Neural cell (in vitro differentiated cells): ENCODE data around the gene WDR37.

ENCODE experiments used
- EP300 ChIP-seq: fragments of 450-650 bp; conservative IDR thresholded peaks from 2 replicates; pipeline ENCODE4 v1.6.1; 2014; ENCODE audit warnings: antibody characterized with exemption, mild to moderate bottlenecking, moderate library complexity; ENCODE audit not compliant: poor library complexity, severe bottlenecking
- EZH2 ChIP-seq: fragments of 200-600, 300-800 bp; shearing (Covaris generic), sonication (generic); IDR thresholded peaks from 2 replicates; pipeline ENCODE4 v1.6.1; 2014; ENCODE audit warnings: antibody characterized with exemption, low read length, borderline replicate concordance, mild to moderate bottlenecking; ENCODE audit not compliant: insufficient read depth, poor library complexity, severe bottlenecking
- MXI1 ChIP-seq: fragments of 450-650 bp; conservative IDR thresholded peaks from 2 replicates; pipeline ENCODE4 v1.6.1; 2014; ENCODE audit warnings: antibody characterized with exemption, mild to moderate bottlenecking; ENCODE audit not compliant: poor library complexity, severe bottlenecking
- POLR2AphosphoS5 ChIP-seq: IDR thresholded peaks from 2 replicates; pipeline ENCODE4 v1.6.1; 2012
- RAD21 ChIP-seq: fragments of 450-650 bp; conservative IDR thresholded peaks from 2 replicates; pipeline ENCODE4 v1.6.1; 2014; ENCODE audit warnings: antibody characterized with exemption, mild to moderate bottlenecking, moderate library complexity
- SMC3 ChIP-seq: fragments of 450-650 bp; conservative IDR thresholded peaks from 2 replicates; pipeline ENCODE4 v1.6.1; 2014; ENCODE audit warnings: antibody characterized with exemption, mild to moderate bottlenecking, moderate library complexity; ENCODE audit not compliant: poor library complexity
- TAF1 ChIP-seq: IDR thresholded peaks from 2 replicates; pipeline ENCODE4 v1.6.1; 2012; ENCODE audit warnings: low read depth
- TF ChIP-seq, protein P1 (sequence below): fragments of 450-650 bp; IDR thresholded peaks from 2 replicates; pipeline ENCODE4 v1.5.1; 2014; ENCODE audit warnings: antibody characterized with exemption, mild to moderate bottlenecking, moderate library complexity; ENCODE audit not compliant: poor library complexity, severe bottlenecking
- TF ChIP-seq, protein P2 (sequence below): IDR thresholded peaks from 2 replicates; pipeline ENCODE4 v1.6.1; 2012; ENCODE audit warnings: borderline replicate concordance

GRCh38 chr10:1050554-1050953 lies 5.6 kb upstream of the WDR37 start:
- TF ChIP-seq, protein P1, sequence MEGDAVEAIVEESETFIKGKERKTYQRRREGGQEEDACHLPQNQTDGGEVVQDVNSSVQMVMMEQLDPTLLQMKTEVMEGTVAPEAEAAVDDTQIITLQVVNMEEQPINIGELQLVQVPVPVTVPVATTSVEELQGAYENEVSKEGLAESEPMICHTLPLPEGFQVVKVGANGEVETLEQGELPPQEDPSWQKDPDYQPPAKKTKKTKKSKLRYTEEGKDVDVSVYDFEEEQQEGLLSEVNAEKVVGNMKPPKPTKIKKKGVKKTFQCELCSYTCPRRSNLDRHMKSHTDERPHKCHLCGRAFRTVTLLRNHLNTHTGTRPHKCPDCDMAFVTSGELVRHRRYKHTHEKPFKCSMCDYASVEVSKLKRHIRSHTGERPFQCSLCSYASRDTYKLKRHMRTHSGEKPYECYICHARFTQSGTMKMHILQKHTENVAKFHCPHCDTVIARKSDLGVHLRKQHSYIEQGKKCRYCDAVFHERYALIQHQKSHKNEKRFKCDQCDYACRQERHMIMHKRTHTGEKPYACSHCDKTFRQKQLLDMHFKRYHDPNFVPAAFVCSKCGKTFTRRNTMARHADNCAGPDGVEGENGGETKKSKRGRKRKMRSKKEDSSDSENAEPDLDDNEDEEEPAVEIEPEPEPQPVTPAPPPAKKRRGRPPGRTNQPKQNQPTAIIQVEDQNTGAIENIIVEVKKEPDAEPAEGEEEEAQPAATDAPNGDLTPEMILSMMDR, result no peak
- no peak for TF ChIP-seq TAF1
- TF ChIP-seq, protein P2, sequence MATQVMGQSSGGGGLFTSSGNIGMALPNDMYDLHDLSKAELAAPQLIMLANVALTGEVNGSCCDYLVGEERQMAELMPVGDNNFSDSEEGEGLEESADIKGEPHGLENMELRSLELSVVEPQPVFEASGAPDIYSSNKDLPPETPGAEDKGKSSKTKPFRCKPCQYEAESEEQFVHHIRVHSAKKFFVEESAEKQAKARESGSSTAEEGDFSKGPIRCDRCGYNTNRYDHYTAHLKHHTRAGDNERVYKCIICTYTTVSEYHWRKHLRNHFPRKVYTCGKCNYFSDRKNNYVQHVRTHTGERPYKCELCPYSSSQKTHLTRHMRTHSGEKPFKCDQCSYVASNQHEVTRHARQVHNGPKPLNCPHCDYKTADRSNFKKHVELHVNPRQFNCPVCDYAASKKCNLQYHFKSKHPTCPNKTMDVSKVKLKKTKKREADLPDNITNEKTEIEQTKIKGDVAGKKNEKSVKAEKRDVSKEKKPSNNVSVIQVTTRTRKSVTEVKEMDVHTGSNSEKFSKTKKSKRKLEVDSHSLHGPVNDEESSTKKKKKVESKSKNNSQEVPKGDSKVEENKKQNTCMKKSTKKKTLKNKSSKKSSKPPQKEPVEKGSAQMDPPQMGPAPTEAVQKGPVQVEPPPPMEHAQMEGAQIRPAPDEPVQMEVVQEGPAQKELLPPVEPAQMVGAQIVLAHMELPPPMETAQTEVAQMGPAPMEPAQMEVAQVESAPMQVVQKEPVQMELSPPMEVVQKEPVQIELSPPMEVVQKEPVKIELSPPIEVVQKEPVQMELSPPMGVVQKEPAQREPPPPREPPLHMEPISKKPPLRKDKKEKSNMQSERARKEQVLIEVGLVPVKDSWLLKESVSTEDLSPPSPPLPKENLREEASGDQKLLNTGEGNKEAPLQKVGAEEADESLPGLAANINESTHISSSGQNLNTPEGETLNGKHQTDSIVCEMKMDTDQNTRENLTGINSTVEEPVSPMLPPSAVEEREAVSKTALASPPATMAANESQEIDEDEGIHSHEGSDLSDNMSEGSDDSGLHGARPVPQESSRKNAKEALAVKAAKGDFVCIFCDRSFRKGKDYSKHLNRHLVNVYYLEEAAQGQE, result no peak
- TF ChIP-seq POLR2AphosphoS5, result no peak
- no peak for TF ChIP-seq EZH2
- no peak for TF ChIP-seq RAD21
- TF ChIP-seq EP300, result no peak
- no peak for TF ChIP-seq MXI1
- no peak for TF ChIP-seq SMC3
